ENCODE results near the gene OIT3. TPM values are rescaled to one million over a fixed set of nuclear protein-coding genes. Genes with fewer than 3 reads are reported as not detected.

The OIT3 gene
- total RNA-seq, 1 donor from 2014 or later: 0.09 TPM

DNA sequence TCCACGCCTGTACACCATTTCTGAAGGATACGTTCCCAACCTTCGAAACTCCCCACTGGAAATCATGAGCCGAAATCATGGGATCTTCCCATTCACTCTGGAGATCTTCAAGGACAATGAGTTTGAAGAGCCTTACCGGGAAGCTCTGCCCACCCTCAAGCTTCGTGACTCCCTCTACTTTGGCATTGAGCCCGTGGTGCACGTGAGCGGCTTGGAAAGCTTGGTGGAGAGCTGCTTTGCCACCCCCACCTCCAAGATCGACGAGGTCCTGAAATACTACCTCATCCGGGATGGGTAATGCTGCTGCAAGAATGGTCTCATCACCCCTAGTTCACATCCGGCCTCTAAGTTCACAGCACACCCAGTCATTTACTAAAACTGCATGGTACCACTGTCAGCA, 30.8 kb downstream of the OIT3 start:
- Mint-ChIP-seq H3K36me3 (ENCODE audit: low read depth) (peaks cover 10% of the 10 kb centered on the region), H3K27ac (ENCODE audit: unreplicated experiment) (no peak overlapping the region), H3K4me3 (no peak overlapping the region), H3K27me3 (ENCODE audit: low read depth) (peaks cover 5% of the 10 kb centered on the region), H3K4me1 (no peaks in the 10 kb centered on the region), H3K9me3 (peaks cover 8% of the 10 kb centered on the region)
- DNase-seq (ENCODE audit: low read depth, low spot score): no peak
- TF ChIP-seq, protein P1, sequence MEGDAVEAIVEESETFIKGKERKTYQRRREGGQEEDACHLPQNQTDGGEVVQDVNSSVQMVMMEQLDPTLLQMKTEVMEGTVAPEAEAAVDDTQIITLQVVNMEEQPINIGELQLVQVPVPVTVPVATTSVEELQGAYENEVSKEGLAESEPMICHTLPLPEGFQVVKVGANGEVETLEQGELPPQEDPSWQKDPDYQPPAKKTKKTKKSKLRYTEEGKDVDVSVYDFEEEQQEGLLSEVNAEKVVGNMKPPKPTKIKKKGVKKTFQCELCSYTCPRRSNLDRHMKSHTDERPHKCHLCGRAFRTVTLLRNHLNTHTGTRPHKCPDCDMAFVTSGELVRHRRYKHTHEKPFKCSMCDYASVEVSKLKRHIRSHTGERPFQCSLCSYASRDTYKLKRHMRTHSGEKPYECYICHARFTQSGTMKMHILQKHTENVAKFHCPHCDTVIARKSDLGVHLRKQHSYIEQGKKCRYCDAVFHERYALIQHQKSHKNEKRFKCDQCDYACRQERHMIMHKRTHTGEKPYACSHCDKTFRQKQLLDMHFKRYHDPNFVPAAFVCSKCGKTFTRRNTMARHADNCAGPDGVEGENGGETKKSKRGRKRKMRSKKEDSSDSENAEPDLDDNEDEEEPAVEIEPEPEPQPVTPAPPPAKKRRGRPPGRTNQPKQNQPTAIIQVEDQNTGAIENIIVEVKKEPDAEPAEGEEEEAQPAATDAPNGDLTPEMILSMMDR (conservative IDR thresholded peaks at IDR 0.05): no peak

DNA sequence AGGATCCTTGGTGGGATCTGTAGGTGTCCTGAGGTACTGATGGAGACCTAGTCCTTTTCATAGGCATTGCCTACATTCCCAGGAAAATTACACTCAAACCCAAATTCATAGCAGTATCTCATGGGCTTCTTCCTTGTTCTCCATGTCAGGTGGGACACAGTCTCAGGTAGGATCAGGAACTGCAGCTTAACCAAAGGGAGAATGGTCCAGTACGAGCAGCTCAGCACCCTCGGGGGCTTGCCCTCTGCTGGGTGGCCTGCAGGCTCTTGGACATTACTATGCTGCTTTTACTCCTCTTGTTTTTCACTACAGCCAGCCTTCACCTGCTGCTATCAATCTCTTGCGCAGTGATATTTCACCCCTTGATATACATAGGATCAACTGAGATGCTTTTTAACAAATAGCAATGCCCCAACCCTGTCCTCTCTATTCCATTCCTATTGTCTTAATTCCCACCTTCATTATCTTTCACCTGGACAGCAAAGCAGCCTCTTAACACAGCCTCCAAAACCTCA, 32.5 kb downstream of the OIT3 start:
- H3K27ac Mint-ChIP-seq (ENCODE audit: unreplicated experiment): no peak overlapping the region
- no peak for DNase-seq (ENCODE audit: low read depth, low spot score)
- H3K36me3 Mint-ChIP-seq (ENCODE audit: low read depth): peaks cover 5% of the 10 kb centered on the region
- H3K4me3 Mint-ChIP-seq: no peak overlapping the region
- TF ChIP-seq, protein P1 (conservative IDR thresholded peaks at IDR 0.05): no peak
- peaks cover 5% of the 10 kb centered on the region for H3K9me3 Mint-ChIP-seq
- no peaks in the 10 kb centered on the region for H3K27me3 Mint-ChIP-seq (ENCODE audit: low read depth)
- no peaks in the 10 kb centered on the region for H3K4me1 Mint-ChIP-seq

DNA sequence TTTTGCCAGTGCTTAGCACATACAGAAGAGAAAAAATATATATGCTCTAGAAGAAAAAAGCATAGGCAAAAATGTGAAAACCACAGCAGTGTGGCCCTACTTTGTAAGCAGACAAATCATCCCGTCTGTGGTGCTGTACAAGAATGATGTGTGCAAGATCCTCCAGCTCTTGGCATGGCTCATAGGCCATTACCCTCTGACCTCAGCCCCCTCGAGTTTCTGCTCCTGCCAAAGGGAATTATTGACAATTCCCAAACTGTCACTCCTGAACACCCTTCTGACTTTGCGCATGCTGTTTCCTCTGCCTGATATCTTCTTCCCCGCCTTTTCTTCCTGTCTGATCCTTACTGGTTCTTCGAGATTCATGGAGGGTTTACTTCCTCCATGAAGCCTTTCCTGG, 33.9 kb downstream of the OIT3 start:
- H3K9me3 Mint-ChIP-seq: peaks cover under 1% of the 10 kb centered on the region
- H3K27ac Mint-ChIP-seq (ENCODE audit: unreplicated experiment): no peak overlapping the region
- DNase-seq (ENCODE audit: low read depth, low spot score): no peak
- no peaks in the 10 kb centered on the region for H3K36me3 Mint-ChIP-seq (ENCODE audit: low read depth)
- no peak overlapping the region for H3K4me3 Mint-ChIP-seq
- TF ChIP-seq, protein P1 (conservative IDR thresholded peaks at IDR 0.05): no peak
- no peaks in the 10 kb centered on the region for H3K4me1 Mint-ChIP-seq
- H3K27me3 Mint-ChIP-seq (ENCODE audit: low read depth): no peaks in the 10 kb centered on the region

DNA sequence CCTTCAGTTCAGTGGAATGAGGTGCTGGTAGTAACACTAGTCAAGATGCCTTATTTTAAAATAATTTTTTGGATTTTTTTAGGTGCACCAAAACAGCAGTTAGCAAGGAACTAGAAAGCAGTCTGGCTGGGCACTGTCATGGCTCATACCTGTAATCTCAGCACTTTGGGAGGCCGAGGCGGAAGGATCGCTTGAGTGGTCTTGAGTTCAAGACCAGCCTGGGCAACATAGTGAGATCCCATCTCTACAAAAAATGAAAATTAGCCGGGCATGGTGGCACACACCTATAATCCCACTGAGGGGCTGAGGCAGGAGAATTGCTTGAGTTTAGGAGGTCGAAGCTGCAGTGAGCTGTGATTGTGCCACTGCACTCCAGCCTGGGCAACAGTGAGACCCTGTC, 35.3 kb downstream of the OIT3 start:
- no peak overlapping the region for H3K27ac Mint-ChIP-seq (ENCODE audit: unreplicated experiment)
- H3K4me1 Mint-ChIP-seq: no peaks in the 10 kb centered on the region
- DNase-seq (ENCODE audit: low read depth, low spot score): no peak

DNA sequence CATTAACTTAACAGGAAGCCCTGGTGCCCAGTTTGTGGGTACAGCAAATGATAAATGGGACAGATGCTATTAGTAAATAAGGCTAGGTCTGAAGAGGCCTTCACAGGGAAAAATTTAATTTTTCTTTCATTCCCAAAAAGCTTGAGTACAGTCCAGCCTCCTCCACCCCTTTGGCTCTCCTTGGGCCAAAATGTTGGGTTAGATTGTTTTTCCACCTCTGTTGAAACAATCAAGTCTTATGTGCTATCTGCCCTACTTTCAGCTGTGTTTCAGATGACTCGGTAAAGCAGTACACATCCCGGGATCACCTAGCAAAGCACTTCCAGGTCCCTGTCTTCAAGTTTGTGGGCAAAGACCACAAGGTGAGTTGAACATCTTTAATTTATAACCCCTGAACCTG, 36.7 kb downstream of the OIT3 start:
- H3K4me3 Mint-ChIP-seq: no peak overlapping the region

More for the DNA sequence above, 35.3 kb downstream of the OIT3 start:
- Mint-ChIP-seq H3K36me3 (ENCODE audit: low read depth) (no peaks in the 10 kb centered on the region), H3K4me3 (no peak overlapping the region), H3K9me3 (no peaks in the 10 kb centered on the region), H3K27me3 (ENCODE audit: low read depth) (no peaks in the 10 kb centered on the region)
- TF ChIP-seq, protein P1 (conservative IDR thresholded peaks at IDR 0.05): no peak

More for the DNA sequence above, 36.7 kb downstream of the OIT3 start:
- Mint-ChIP-seq H3K27ac (ENCODE audit: unreplicated experiment) (no peak overlapping the region), H3K9me3 (no peaks in the 10 kb centered on the region), H3K36me3 (ENCODE audit: low read depth) (no peaks in the 10 kb centered on the region), H3K27me3 (ENCODE audit: low read depth) (no peaks in the 10 kb centered on the region), H3K4me1 (no peaks in the 10 kb centered on the region)
- DNase-seq (ENCODE audit: low read depth, low spot score): no peak
- TF ChIP-seq, protein P1 (conservative IDR thresholded peaks at IDR 0.05): no peak

Measured in neural crest cell (in vitro differentiated cells).